DOHH2 (cell line): ENCODE data around the gene RLF.

ENCODE experiments used
- H3F3A ChIP-seq: fragments of 200-600 bp; sonication (generic), shearing (Covaris generic); 2 replicates; pipeline ENCODE4 v1.6.0; 2016; ENCODE audit warnings: antibody characterized with exemption, mild to moderate bottlenecking; ENCODE audit not compliant: control insufficient read depth, insufficient read depth
- H3K27ac ChIP-seq: fragments of 200-600 bp; sonication (generic); 2 replicates; pipeline ENCODE4 v1.5.1; 2014; ENCODE audit warnings: low read depth, mild to moderate bottlenecking, low read length, moderate library complexity
- H3K27me3 ChIP-seq: fragments of 200-600 bp; sonication (generic); 2 replicates; pipeline ENCODE4 v1.6.1; 2014; ENCODE audit warnings: mild to moderate bottlenecking, low read length, mixed read lengths; ENCODE audit not compliant: control insufficient read depth
- H3K36me3 ChIP-seq: fragments of 200-600 bp; sonication (generic); 2 replicates; pipeline ENCODE4 v1.6.1; 2014; ENCODE audit warnings: mild to moderate bottlenecking, low read length, moderate library complexity, mixed read lengths; ENCODE audit not compliant: control insufficient read depth
- H3K4me1 ChIP-seq: fragments of 200-600 bp; sonication (generic); 2 replicates; pipeline ENCODE4 v1.6.1; 2014; ENCODE audit warnings: mild to moderate bottlenecking, low read length, mixed read lengths; ENCODE audit not compliant: control insufficient read depth
- H3K4me2 ChIP-seq: fragments of 200-600 bp; sonication (generic); 2 replicates; pipeline ENCODE4 v1.6.0; 2014; ENCODE audit warnings: mild to moderate bottlenecking, low read length, moderate library complexity
- H3K4me3 ChIP-seq: fragments of 200-600 bp; sonication (generic); 2 replicates; pipeline ENCODE4 v1.5.1; 2014; ENCODE audit warnings: mild to moderate bottlenecking, low read length, mixed read lengths
- H3K79me2 ChIP-seq: fragments of 200-600 bp; sonication (generic); 2 replicates; pipeline ENCODE4 v1.6.1; 2014; ENCODE audit warnings: mild to moderate bottlenecking, low read length, mixed read lengths; ENCODE audit not compliant: control insufficient read depth
- H3K9me2 ChIP-seq: fragments of 200-600 bp; sonication (generic); replicated peaks from 2 replicates; pipeline ENCODE4 v1.6.1; 2014; ENCODE audit warnings: mild to moderate bottlenecking, low read length, mixed read lengths; ENCODE audit not compliant: control insufficient read depth
- H3K9me3 ChIP-seq: fragments of 200-600 bp; sonication (generic); 2 replicates; pipeline ENCODE4 v1.6.1; 2014; ENCODE audit warnings: antibody characterized with exemption, low read length, mixed read lengths; ENCODE audit not compliant: control insufficient read depth, insufficient read depth
- H4K20me1 ChIP-seq: fragments of 200-600 bp; sonication (generic); 2 replicates; pipeline ENCODE4 v1.6.0; 2014; ENCODE audit warnings: low read depth, mild to moderate bottlenecking, antibody characterized with exemption, low read length, moderate library complexity; ENCODE audit not compliant: control insufficient read depth, insufficient read depth
- CTCF ChIP-seq: fragments of 200-600 bp; sonication (generic); IDR thresholded peaks from one replicate; pipeline ENCODE4 v1.5.1; 2014; ENCODE audit warnings: antibody characterized with exemption, mild to moderate bottlenecking, low read depth, low read length; ENCODE audit not compliant: poor library complexity, severe bottlenecking
- EZH2phosphoT487 ChIP-seq: fragments of 200-600 bp; sonication (generic); IDR thresholded peaks from 2 replicates; pipeline ENCODE4 v1.6.1; 2017; ENCODE audit warnings: borderline replicate concordance, mild to moderate bottlenecking, antibody characterized with exemption, low read length, moderate library complexity, mixed read lengths

The RLF gene

DNA sequence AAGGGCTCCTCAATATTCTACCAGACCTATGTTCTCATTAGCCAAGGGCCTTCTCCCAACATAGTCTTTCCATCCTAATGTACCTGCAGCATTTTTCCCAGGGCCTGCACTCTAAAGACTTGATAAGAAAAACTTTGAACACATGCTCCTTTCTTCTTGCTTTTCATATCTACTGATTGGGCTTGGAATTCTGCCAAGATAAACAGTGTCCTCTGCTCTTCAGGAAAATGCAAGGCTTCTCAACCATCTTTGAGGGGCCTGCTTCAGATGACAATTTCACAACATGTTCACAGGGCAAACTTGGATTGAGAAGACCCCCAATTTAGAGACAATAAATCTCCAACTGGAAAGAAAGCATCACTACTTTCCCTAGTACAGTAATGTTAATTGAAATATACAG lies 38.3 kb upstream of the RLF start:
- H3K27ac ChIP-seq = no peak overlapping the region
- no peaks in the 10 kb centered on the region for H4K20me1 ChIP-seq
- no peaks in the 10 kb centered on the region for H3F3A ChIP-seq
- no peak overlapping the region for H3K4me3 ChIP-seq
- H3K9me3 ChIP-seq = no peaks in the 10 kb centered on the region
- no peak overlapping the region for H3K4me2 ChIP-seq
- no peaks in the 10 kb centered on the region for H3K9me2 ChIP-seq
- TF ChIP-seq EZH2phosphoT487 (no peak), CTCF (no peak)
- H3K79me2 ChIP-seq = no peaks in the 10 kb centered on the region
- no peaks in the 10 kb centered on the region for H3K4me1 ChIP-seq
- peaks cover 11% of the 10 kb centered on the region for H3K27me3 ChIP-seq
- H3K36me3 ChIP-seq = no peaks in the 10 kb centered on the region

GRCh38 chr1:40130892-40131291 lies 30.3 kb upstream of the RLF start:
- Histone ChIP-seq H3K4me1 (no peaks in the 10 kb centered on the region), H3K9me3 (peaks cover 6% of the 10 kb centered on the region; the same call in 1 of the 2 replicates), H3K9me2 (no peaks in the 10 kb centered on the region), H3K27me3 (peaks cover 3% of the 10 kb centered on the region; the same call in 1 of the 2 replicates), H3K36me3 (no peaks in the 10 kb centered on the region), H3K4me2 (no peak overlapping the region), H4K20me1 (no peaks in the 10 kb centered on the region), H3K27ac (no peak overlapping the region), H3K79me2 (no peaks in the 10 kb centered on the region), H3K4me3 (no peak overlapping the region), H3F3A (no peaks in the 10 kb centered on the region)
- TF ChIP-seq EZH2phosphoT487 (no peak), CTCF (no peak)

DNA sequence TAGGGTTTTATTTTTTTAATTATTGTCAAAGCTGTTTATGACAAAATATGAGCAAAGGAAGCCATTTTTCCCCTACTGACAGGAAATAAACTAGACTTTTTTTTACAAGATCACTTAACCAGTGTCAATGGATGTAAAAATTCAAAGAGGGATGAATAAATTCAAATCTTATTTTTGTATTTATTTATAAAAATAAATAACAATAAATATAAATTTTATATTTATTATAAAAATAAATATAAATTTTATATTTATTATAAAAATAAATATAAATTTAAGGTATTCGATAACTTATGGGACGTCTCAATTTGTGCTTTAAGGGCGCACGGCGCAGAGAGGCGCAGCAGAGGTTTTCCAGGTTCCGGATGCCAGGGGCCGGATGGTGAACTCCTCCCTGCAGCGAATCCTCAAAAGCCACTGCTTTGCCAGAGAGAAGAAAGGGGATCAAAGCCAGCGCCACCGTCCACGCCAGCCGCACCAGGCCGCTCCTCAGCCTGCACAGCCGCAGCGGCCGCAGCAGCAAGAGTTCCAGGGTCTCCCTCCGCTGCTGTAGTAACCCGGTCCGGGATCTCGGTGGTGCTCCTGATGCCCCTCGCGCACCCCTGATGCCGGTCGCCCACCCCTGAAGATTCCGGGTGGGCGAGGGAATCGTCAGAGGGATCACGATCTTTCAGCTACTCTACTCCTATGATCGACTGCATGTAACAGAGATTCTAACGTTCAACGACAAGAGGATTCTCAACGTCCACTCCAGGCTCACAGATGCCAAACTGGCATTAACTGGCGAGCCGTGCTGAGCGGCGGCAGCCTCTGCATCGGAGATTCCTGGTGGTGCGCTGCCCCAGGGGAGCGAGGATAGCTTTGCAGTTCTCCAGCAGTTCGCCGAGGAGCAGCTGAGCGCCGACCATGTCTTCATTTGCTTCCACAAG lies 28.5 kb upstream of the RLF start:
- peaks cover 6% of the 10 kb centered on the region; the same call in 1 of the 2 replicates for H3K9me3 ChIP-seq
- no peaks in the 10 kb centered on the region for H3K4me1 ChIP-seq
- no peaks in the 10 kb centered on the region for H4K20me1 ChIP-seq
- H3K27me3 ChIP-seq = peaks cover 3% of the 10 kb centered on the region; the same call in 1 of the 2 replicates
- H3K79me2 ChIP-seq = no peaks in the 10 kb centered on the region
- no peaks in the 10 kb centered on the region for H3F3A ChIP-seq
- TF ChIP-seq EZH2phosphoT487 = no peak
- no peak for TF ChIP-seq CTCF
- H3K27ac ChIP-seq = no peak overlapping the region
- H3K9me2 ChIP-seq = no peaks in the 10 kb centered on the region
- H3K36me3 ChIP-seq = no peaks in the 10 kb centered on the region
- H3K4me2 ChIP-seq = no peak overlapping the region
- H3K4me3 ChIP-seq = no peak overlapping the region
